CD4-positive, alpha-beta T cell treated with Interleukin-15 for 4 hours (primary cell): Measurements from ENCODE around the gene TMEM117.
A peak's percentile ranks its signal among the peaks of the same experiment; 100 is the strongest.
"Not testable (repeated sequence)": the region's sequence is repeated elsewhere in the genome, so short reads cannot be mapped to it uniquely, and the experiment has no call there.

ENCODE experiments used
- DNase-seq: peaks from one replicate; pipeline ENCODE4 v3.0.0-alpha.2; 2020; ENCODE audit warnings: low spot score

TMEM117 gene

GRCh38 chr12:43841253-43841652 lies 5.4 kb downstream of the TMEM117 start:
- DNase-seq: no peak

- DNase-seq: no peak
These were observed 6.4 kb downstream of the TMEM117 start for GRCh38 chr12:43842259-43842658.

- not testable (repeated sequence) for DNase-seq
These were observed 11.7 kb downstream of the TMEM117 start for GRCh38 chr12:43847425-43848225.

GRCh38 chr12:43848226-43848507 lies 12.3 kb downstream of the TMEM117 start:
- DNase-seq: no peak

GRCh38 chr12:43848786-43849185 lies 12.9 kb downstream of the TMEM117 start:
- no peak for DNase-seq

- no peak for DNase-seq
These were observed 16.9 kb downstream of the TMEM117 start for GRCh38 chr12:43852744-43853143.

GRCh38 chr12:43856972-43857371 lies 21.1 kb downstream of the TMEM117 start:
- DNase-seq: no peak

- no peak for DNase-seq
These were observed 22.2 kb downstream of the TMEM117 start for GRCh38 chr12:43858096-43858495.

- no peak for DNase-seq
These were observed 23.1 kb downstream of the TMEM117 start for GRCh38 chr12:43858991-43859390.

GRCh38 chr12:43861015-43861839 lies 25.3 kb downstream of the TMEM117 start:
- no peak for DNase-seq

- DNase-seq: no peak
These were observed 25.9 kb downstream of the TMEM117 start for GRCh38 chr12:43861840-43862150.

- DNase-seq: no peak
These were observed 28.0 kb downstream of the TMEM117 start for GRCh38 chr12:43863770-43864366.

- not testable (repeated sequence) for DNase-seq
These were observed 28.7 kb downstream of the TMEM117 start for GRCh38 chr12:43864557-43864956.

- DNase-seq: no peak
These were observed 33.3 kb downstream of the TMEM117 start for GRCh38 chr12:43869184-43869583.

GRCh38 chr12:43869765-43870164 lies 33.9 kb downstream of the TMEM117 start:
- DNase-seq: not testable (repeated sequence)

- DNase-seq: not testable (repeated sequence)
These were observed 35.4 kb downstream of the TMEM117 start for GRCh38 chr12:43871258-43871657.

- DNase-seq: no peak
These were observed 36.5 kb downstream of the TMEM117 start for GRCh38 chr12:43872396-43872795.

GRCh38 chr12:43878050-43878449 lies 42.2 kb downstream of the TMEM117 start:
- no peak for DNase-seq

GRCh38 chr12:43880547-43880946 lies 44.7 kb downstream of the TMEM117 start:
- DNase-seq: no peak

- peak; percentile 54 for DNase-seq
These were observed 46.8 kb downstream of the TMEM117 start for GRCh38 chr12:43882578-43883178.

GRCh38 chr12:43883311-43883710 lies 47.4 kb downstream of the TMEM117 start:
- DNase-seq: no peak

- no peak for DNase-seq
These were observed 47.9 kb downstream of the TMEM117 start for GRCh38 chr12:43883748-43884147.
